DMS 273 treated with DMSO at 0.1 percent for 48 hours (cell line): Measurements from ENCODE around the gene GRAMD2A.

ENCODE experiments used
- DNase-seq: peaks from one replicate; lab custom pipeline; 2025; lab: John Stamatoyannopoulos, UW

GRAMD2A gene

DNA sequence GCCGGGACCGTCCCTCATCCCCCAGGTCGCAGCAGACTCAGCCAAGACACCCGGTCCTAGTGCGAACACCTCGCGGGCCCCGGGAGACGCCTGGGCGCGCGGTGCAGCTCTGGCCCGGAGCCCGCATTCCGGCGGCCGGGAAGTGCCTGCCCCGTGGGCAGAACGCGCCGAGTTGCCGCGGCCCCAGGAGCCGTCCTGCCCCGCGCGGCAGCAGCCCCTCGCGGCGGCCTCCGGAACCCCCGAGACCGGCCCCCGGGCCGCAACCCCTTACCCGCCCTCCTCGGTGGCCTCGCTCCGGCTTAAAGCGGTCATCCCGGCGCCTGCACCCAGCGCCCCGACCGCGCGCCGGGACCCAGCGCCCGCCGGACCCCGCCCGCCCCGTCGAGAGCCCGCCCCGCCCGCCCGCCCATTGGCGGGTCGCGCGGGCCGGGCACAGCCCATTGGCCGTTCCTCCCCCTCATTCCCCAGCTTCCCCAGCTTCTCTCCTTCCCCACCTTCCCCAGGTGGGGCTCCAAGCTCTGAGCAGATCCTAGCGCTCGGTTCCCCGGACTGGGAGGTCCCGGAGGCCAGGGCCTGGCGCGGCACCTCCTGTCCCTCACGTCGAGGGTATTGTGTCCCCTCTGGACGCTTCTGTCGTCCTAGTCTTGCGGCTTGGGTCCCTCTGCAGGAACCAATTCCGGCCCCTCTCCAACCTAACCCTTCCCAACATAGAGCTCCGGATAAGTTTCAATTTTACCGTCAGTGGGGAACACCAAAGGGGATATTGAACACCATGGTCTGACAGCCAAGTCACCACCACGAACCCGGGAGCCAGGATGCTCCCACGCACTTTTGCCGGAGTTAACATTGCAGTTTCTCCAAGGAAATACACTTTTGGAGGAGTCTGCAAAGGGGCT, at the start of gene GRAMD2A:
Gene GRAMD2A (minus strand): TSS at position 328 of the 896 bp plus-strand sequence.
- no peak for DNase-seq

DNA sequence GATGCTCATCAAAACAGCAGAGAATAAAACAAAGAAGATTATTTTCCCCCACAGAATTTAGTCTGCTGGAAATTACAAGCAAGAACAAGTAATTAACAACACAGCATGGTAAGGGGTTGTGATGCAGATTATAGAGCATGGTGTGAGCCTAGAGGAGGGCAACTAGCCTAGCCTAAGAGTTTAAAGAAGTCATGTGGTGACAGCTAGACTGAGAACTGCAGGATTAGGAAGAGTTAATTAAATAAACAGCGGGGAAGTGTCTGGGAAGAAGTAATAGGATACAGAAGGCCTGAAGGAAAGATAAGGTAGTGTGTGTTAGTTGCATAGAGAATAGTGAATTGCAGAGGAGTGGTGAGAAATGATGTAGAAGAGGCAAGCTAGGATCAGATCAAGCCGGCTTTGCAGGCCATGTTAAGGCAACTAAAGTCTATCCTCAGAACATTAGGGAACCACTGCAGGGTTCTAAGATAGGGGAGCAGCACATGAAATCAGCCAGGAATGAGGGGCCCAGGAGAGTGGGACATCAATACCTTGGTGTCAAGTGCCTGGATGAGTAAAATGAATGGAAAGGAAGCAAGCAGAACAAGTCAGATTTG, 45.3 kb upstream of the GRAMD2A start:
- DNase-seq, result no peak

DNA sequence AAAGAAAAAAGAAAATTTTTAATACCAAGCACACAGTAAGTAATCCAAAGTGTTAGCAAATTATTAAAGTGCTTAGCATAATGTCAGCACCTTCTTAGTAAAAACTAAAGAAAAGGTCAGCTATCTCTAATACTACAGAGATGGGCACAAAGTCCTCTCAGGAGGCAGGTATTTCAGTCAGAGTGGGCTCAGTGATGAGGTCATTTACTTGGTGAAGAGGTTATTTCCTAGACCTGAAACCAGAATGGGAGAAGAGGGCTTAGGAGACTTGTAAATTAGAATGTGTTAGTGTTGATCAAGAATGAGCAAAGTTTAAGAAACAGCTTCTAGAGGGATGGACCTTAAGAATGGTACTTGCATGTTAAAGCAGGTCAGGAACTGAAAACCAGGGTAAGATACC, 42.1 kb upstream of the GRAMD2A start:
- DNase-seq, result no peak

DNA sequence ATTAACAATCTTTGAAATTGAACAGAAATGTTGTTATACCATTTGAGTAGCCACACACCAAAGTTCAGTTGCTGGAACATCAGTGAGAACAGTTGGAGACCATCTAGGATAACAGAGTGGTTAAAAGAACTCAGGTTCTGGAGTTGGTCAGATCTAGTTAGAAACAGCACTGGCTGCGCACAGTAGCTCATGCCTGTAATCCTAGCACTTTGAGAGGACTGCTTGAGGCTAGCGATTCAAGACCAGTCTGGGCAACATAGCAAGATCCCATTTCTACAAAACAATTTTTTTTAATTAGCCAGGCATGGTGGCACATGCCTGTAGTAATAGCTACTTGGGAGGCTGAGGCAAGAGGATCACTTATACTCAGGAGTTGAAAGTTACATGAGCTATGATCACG, 41.0 kb upstream of the GRAMD2A start:
- DNase-seq, result no peak

DNA sequence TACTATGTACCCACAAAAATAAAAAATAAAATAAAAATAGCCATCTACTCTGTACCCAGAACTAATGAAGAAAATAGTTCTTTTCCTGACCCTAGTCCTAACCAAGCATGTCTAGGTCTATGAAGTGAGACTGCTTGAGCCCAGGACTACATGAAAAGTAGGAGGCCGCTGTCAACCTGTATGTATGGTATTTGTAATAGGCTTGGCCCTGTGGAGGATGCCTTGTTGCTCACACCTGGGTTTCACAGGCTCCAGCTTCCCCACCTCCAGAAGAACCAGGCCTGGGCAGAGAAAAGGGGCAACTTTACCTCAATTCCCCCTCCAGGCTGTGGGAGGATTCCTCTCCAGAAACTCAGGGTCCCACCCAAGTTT, 40.3 kb upstream of the GRAMD2A start:
- no peak for DNase-seq

DNA sequence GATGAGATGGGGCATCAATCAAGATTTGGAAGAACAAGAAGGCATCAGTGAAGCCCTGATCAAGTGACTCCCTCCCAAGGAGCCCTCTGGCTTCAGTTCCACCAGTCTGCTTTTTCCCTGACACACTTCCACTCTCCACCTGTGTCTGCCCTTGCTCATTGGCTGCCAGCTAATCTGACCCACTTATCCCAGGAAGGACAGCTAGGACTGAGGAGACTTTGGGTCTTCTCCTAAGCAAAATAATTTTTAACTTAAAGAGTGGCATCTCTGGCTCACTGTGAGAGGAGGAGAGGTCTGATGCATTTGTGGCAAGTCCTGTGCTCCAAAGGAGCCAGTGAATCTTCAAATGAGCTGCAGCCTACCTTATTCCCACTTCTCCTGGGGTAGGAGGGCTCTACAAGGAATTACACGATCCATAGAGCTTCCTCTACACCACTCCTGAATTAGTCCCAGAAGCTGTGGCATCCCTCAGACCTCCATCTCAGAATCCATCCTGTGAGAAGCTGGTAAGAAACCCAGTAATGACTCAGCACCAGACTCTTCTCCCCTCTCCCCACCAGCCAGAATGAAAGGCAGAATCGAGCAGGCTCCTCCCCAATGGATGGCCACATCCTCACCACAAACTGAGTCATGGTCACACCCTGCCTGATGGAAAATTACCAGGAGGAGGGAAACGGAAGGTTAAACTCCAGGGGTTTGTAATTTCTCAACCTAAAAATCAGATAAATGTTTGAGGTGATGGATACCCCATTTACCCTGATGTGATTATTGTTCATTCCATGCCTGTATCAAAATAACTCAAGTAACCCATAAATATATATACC, 39.7 kb upstream of the GRAMD2A start:
- no peak for DNase-seq

DNA sequence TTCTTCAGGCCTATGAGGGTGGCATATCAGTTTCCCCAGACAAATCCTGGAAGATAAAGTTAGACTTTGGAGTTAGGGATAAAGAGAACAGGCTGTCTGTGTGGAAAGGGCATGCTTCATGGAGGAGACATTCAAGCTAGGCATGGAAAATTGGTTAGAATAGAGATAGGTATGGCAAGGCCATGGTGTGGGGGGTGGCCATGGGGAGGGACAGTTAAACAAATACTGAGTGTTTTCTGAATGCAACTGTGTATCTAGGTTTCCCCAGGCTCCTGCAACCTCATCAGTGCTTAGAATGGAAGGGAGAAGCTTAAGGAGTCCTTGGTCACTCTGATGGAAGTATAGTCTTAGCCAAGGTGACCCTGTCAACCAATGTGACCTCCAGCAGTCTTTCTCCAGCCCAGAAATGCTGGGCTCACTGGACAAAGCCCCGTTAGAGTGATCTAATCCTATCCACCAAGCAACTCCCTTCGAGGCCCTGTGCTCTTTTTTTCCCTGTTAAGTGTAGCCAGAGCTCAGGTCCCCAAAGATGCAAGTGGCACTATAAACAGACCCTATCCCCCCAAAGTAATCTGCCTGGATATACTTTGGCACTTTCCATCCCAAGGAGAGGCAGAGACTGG, 38.9 kb upstream of the GRAMD2A start:
- no peak for DNase-seq

DNA sequence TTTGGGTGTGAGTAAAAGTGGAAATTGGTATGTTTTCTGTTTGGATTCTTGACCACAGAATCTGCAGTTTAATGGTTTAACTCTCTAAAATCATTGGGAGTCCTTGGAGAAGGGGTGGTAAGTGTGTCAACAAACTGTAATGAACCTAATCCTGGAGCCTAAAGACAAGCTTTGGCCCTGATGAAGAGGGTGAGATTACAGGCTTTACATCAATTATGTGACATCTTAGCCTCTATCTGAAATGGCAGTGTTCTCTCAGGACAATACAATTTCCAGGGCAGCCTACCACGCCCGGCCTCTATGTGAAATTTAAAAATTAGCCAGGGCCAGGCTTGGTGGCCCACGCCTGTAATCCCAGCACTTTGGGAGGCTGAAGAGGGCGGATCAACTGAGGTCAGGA, 37.7 kb upstream of the GRAMD2A start:
- no peak for DNase-seq

DNA sequence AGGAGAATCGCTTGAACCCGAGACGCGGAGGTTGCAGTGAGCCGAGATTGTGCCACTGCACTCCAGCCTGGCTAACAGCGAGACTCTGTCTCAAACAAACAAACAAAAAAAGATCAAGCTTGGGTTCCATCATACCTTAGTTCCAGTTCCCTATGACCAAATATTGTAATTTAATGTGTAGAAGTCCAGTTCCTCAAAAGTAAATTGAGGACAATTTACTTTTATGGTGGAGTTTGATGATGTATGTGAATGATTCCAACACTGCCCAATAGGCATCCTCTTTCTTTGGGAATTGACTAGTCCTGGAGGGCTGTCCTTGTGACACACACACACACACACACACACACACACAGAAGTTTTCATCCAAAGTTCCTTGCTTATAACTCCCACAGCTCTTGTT, 36.2 kb upstream of the GRAMD2A start:
- no peak for DNase-seq

DNA sequence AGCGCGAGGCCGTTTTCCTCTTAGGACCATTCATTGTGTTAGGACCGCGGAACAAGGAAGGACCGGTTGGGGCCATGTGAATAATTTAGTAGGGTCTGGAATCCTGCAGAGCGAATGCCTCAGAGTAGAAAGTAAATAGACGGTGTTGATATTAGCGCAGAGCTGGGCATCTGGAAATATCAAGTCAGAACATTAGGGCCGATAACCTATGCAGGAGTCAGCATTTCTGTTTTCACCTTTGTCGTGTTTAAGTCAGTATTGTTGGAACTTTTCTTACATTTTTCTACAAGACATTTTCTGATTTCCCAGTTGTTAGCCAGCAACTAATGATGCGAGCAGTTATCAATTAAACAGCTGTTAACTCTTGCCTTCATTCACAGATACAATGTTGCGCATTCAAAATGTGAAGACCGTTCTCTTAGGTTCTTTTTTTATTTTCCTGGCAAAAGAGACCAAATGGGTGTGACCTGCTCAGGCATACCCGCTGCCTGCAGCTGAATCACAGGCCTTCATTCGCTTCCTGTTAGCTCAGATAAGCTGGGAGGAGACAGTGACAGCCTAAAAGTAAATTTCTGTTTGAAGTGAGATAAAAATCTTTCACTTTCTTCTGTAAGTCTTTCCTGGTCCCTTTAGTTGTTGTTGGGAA, 34.4 kb upstream of the GRAMD2A start:
- peak; percentile 77 for DNase-seq

DNA sequence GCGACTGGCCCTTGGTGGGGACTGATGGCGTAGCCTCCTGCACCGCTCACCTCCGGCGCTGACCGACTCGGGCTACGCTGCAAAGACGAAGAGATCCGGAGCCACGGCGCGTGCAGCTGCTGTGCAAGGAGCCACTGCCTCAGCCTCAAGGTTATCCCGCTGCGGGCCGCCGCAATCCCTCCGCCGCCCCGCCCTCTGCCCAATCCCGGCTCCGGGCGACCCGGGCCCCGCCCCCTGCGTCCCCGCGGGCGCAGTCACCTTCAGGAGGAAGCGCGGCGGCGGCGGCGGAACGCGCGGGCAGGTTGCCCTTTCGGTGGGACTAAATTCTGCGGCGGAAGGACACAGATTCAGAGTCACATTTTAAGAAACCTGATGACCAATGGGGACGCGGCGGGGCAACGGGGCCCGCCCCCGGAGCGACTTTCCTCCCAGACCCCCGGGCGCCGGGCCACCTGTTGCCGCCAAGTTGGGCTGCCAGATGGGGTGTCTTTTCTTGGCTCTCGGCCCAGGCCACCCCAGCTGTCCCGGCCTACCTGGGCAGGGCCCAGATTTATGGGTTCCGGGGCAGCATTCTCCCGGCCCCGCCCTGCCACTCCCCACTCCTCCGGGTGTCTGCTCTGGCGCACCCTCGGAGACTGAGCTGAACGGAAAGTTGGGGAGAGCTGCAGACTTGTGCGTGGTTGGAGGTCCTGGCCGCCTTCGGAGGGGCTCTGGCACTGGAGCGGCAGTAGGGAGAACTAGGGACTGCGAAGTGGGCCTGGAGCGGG, 33.7 kb upstream of the GRAMD2A start, which contains the start of gene PKM:
Gene PKM (minus strand): TSS at position 125 of the 767 bp plus-strand sequence. CDS start 12,093 bp downstream, outside the sequence.
- DNase-seq, result peak; percentile 84

DNA sequence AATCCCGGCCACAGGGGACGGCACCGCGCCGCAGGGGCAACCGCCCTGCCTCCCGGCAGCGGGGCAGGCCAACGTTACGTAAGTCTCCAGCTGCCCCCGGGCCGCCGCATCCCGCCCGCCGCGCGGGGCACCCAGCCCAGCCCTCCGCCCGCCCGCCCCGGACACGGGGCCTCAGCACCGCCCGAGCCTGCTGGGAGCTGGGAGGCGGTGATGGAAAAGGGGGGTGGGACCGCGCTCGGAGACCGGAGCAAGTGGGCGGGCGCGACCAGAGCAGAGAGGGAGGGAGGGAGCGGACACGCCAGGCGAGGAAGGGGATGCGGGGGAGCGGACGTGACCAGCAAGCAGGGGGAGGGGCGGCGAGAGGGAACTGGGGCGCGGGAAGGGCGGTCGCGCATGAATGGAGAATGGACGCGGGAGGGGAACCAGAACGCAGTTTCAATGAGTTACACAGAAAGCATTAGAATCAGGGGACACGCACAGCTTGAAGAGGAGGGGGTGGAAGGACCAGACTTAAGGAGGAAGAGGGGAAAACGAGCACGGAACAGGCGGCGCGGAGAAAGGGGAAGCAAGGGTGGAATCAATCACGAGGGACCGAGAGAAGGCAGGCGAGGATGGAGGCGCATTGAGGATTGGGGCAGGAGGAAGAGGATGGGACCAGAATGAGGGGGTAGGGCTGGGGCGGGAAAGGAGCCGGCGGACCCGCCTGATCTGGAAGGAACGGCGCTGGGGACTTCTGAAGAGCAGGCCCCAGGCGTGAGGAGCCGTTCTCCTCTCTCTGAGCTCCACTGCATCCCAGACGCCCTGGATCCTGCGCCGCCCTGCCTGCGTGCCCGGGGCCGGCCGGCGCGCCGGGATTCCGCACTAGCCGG, 32.8 kb upstream of the GRAMD2A start:
- DNase-seq, result peak; percentile 25

DNA sequence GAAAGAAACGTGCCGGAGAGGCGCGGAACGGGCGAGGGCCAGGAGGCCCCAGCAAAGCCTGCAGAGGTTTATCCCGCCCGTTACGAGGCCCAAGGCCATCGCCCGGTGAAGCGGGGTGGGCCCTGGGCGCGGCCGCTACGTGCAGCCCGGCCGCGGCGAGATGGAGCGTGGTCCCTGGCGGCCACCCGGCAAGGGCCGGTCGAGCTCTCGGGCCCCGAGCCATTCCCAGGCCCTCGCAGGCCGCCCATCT, 32.3 kb upstream of the GRAMD2A start:
- DNase-seq, result no peak

DNA sequence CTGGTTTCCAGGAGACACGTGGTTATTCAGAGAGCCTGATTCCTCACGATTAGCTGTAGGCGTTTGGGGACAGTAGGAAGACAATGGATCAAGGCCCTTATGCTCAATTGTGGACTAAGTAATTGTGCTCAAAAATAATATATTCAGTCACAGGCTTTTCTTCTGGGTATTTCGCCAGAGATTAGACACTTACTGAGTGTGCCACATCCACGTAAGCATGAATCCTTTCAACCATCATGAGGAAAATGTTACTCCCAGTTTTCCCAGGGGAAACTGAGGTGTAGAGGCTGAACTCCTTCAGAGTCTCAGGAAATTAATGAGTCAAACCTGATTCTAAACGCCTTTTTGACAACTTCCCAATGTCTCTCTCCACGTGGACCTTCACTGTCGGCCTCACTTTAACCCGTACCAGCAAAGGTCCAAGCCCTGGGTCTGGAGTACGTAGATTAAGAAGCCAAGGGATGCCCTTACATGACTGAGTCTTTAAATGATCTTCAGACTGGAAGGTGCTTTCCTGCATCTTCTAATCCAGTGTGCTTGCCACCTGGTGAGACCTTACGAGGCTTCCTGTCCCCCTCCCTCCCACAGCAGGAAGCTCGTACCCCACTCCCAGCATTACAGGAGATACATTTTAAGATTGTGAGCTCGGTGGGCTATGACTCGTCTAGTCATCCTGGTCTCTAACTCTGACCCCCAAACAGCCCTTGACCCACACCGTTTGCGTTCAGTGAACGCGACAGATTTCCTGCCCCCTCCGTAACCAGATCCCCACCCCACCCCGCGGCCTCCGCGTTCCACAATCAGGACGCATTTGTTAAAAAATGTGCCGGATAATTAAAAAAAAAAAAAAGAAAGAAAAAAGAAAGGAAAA, 31.7 kb upstream of the GRAMD2A start:
- DNase-seq, result no peak

DNA sequence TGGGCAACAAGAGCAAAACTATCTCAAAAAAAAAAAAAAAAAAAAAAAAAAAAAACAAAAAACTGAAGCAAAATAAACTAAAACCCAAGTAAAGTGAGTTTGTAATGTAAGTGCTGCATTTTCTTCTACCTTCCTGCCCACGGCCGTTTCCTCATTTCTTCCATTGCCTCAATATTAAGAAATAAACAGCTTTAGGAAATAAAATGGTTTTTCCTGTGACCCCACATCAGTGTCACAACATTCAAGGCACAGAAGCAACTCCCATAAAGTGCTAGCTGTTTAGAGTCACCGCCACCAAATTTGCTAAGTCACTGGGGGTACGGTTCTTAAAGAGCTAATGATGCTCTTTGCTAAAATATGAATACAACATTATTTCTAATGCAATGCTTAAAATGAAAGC, 30.1 kb upstream of the GRAMD2A start:
- DNase-seq, result no peak

DNA sequence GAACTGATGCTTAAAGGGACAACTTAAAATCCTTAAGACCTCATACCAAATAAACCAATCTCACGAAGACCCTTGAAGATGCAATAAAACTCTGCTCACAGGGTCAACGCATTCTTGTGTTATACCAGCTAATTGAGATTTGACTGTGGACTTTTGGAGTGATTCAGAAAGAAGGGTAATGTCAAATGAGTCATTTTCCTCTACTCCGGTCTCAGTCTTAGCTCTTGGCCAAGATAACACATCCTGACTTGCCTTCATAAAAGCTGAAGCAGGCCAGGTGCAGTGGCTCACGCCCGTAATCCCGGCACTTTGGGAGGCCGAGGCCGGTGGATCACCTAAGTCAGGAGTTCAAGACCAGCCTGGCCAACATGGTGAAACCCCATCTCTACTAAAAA, 29.6 kb upstream of the GRAMD2A start:
- DNase-seq, result no peak

DNA sequence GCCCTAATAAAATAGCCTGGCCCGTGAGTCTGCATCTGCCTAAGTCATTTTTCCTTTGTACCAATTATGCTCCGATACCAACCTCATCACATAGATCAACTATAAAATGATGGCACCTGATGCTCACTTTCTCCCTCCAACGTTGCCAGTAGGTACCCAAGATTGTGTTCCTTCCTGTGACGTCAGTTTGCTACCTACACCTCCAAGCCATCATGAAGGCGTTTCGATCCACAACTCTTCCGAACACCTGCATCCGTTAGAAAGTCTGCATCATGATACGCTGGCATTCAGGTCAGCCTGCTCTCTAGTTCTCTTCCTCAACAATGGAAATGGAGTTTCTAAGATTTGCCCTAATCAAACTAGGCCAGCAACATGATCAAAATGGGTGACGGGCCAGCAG, 25.7 kb upstream of the GRAMD2A start:
- DNase-seq, result no peak

DNA sequence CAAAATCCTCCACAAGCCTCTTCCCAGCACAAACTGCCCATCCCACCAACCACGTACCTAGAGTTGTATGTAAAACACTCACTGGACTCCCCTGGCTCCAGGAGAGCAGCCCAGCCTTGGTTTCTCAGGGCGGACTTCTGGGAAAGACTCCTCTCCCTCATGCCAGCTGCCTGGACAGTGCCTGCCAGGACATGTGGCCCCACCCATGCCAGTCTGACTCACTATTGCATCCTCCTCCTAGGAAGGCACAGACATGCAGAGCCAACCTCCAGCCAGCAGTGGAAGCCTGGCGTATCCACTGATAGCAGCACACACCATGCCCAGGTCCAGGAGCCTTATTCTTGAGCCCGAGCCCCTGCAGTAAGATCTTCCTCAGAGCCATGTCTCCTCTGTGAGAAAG, 24.8 kb upstream of the GRAMD2A start:
- DNase-seq, result no peak

DNA sequence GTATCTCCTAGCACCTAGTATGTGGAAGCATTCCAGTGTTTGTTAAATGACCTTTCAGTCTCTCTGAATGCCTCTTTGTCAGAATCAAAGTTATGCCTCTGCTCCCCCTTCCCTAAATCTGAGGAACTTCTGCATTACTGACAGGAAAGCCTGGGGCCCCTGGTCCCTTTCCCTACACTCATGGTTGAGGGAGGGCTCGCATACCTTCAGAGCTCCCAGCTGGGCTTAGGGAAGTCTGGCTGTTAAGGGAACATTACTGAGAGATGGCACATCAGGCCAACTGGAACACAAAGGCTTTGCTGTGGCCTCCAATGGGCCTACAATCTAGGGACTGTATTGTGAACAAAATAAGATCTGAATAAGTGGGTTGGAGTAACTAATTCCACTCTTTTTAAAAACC, 23.1 kb upstream of the GRAMD2A start:
- no peak for DNase-seq
